Endothelial cell of umbilical vein (primary cell): ENCODE results near the gene TRMO. TPM values are rescaled to one million over a fixed set of nuclear protein-coding genes. Genes with fewer than 3 reads are reported as not detected.

Source experiments
- BruUV-seq: library from RNA; stranded (reverse); fragments of 400-500 nt; replicated peaks from 2 replicates; lab custom pipeline; 2021; lab: Mats Ljungman, UMichigan
- CTCF ChIA-PET: fragments of 300-600, 350-600 bp; sonication (Branson Sonifier 250); formaldehyde crosslinking; loops from one replicate; lab custom pipeline; 2021; ENCODE audit warnings: antibody characterized with exemption, inconsistent platforms; lab: Charles Lee
- POLR2A ChIA-PET: fragments of 300-600, 350-600 bp; sonication (Branson Sonifier 250); formaldehyde crosslinking; loops from one replicate; lab custom pipeline; 2021; ENCODE audit warnings: antibody characterized with exemption, inconsistent platforms; lab: Charles Lee
- DNase-seq: peaks from one replicate; pipeline ENCODE4 v3.0.0-alpha.2; 2011; ENCODE audit warnings: low read depth, low spot score
- FAIRE-seq: peaks from 2 replicates; lab custom pipeline; 2011; peaks lifted over from hg19 to GRCh38; lab: Jason Lieb, UNC
- H2AFZ ChIP-seq: 2 replicates; pipeline ENCODE4 v1.6.0; 2012; ENCODE audit warnings: low read depth, low read length, control low read depth, inconsistent platforms
- H3K27ac ChIP-seq: 2 replicates; pipeline ENCODE4 v1.5.1; 2011; ENCODE audit warnings: low read depth, mild to moderate bottlenecking, control low read depth, low read length, moderate library complexity; ENCODE audit not compliant: insufficient read depth
- H3K27me3 ChIP-seq, 2 experiments: 2 replicates each; pipeline versions ENCODE4 v1.6.0 to v1.6.1; 2011; ENCODE audit warnings: low read length in 2 of 2, mixed read lengths in 1 of 2; ENCODE audit not compliant: control insufficient read depth in 2 of 2, insufficient read depth in 2 of 2
- H3K36me3 ChIP-seq, 2 experiments: 2 replicates in 1 of 2; 3 replicates in 1 of 2; pipeline ENCODE4 v1.5.1; 2011; ENCODE audit warnings: low read length in 2 of 2, mild to moderate bottlenecking in 1 of 2, moderate library complexity in 1 of 2; ENCODE audit not compliant: control insufficient read depth in 2 of 2, insufficient read depth in 2 of 2; ENCODE audit errors: extremely low read depth in 1 of 2
- H3K4me1 ChIP-seq: 3 replicates; pipeline ENCODE4 v1.5.1; 2011; ENCODE audit warnings: mild to moderate bottlenecking, low read length; ENCODE audit not compliant: control insufficient read depth, insufficient read depth; ENCODE audit errors: extremely low read depth
- H3K4me2 ChIP-seq: 2 replicates; pipeline ENCODE4 v1.6.1; 2011; ENCODE audit warnings: low read length, control low read depth, mixed read lengths; ENCODE audit not compliant: insufficient read depth
- H3K4me3 ChIP-seq, 3 experiments: fragments of 200-600 bp in 1 of 3; sonication (generic), shearing (Covaris generic) in 1 of 3; replicated peaks in 1 of 3; 2 replicates each; pipeline ENCODE4 v1.5.1; 2011 to 2016; ENCODE audit warnings: control low read depth in 3 of 3, low read length in 3 of 3, mild to moderate bottlenecking in 2 of 3, inconsistent platforms in 1 of 3, low read depth in 1 of 3, moderate library complexity in 1 of 3; ENCODE audit not compliant: insufficient read depth in 1 of 3
- H3K79me2 ChIP-seq: 2 replicates; pipeline ENCODE4 v1.6.0; 2012; ENCODE audit warnings: low read length, inconsistent platforms; ENCODE audit not compliant: control insufficient read depth, insufficient read depth
- H3K9ac ChIP-seq: replicated peaks from 2 replicates; pipeline ENCODE3; 2011; ENCODE audit warnings: low read length, control low read depth; ENCODE audit not compliant: insufficient read depth; ENCODE audit errors: extremely low read depth
- H3K9me1 ChIP-seq: replicated peaks from 3 replicates; pipeline ENCODE4 v1.6.0; 2011; ENCODE audit warnings: mild to moderate bottlenecking, low read length; ENCODE audit not compliant: control insufficient read depth, insufficient read depth; ENCODE audit errors: extremely low read depth
- H3K9me3 ChIP-seq: replicated peaks from 2 replicates; pipeline ENCODE4 v1.5.1; 2012; ENCODE audit warnings: low read length, inconsistent platforms; ENCODE audit not compliant: control insufficient read depth, insufficient read depth
- H4K20me1 ChIP-seq: replicated peaks from 2 replicates; pipeline ENCODE3; 2011; ENCODE audit warnings: mild to moderate bottlenecking, low read length; ENCODE audit not compliant: control insufficient read depth, insufficient read depth; ENCODE audit errors: extremely low read depth
- CTCF ChIP-seq, 2 donors: IDR thresholded peaks; 1 replicate in 1 of 2; 2 replicates in 1 of 2; pipeline ENCODE4 v1.5.1; 2011; ENCODE audit warnings: low read length in 2 of 2, mild to moderate bottlenecking in 2 of 2, moderate library complexity in 2 of 2, control low read depth in 1 of 2, inconsistent platforms in 1 of 2, low read depth in 1 of 2; ENCODE audit not compliant: insufficient read depth in 1 of 2; ENCODE audit errors: extremely low read depth in 1 of 2
- EZH2 ChIP-seq: IDR thresholded peaks from 2 replicates; pipeline ENCODE4 v1.6.1; 2012; ENCODE audit warnings: borderline replicate concordance, low read depth, mild to moderate bottlenecking, moderate library complexity, low read length, inconsistent platforms; ENCODE audit not compliant: severe bottlenecking
- FOS ChIP-seq: IDR thresholded peaks from 2 replicates; pipeline ENCODE4 v1.6.1; 2011; ENCODE audit warnings: mild to moderate bottlenecking, low read length, moderate library complexity, borderline replicate concordance; ENCODE audit not compliant: insufficient read depth
- GATA2 ChIP-seq: IDR thresholded peaks from 2 replicates; pipeline ENCODE4 v1.7.0; 2011; ENCODE audit warnings: low read depth, mild to moderate bottlenecking, moderate library complexity, mixed read lengths, low read length; ENCODE audit not compliant: insufficient read length, insufficient read depth
- JUN ChIP-seq: IDR thresholded peaks from 2 replicates; pipeline ENCODE4 v1.6.1; 2011; ENCODE audit warnings: borderline replicate concordance, low read depth; ENCODE audit not compliant: insufficient read length, insufficient read depth
- MAX ChIP-seq: IDR thresholded peaks from 2 replicates; pipeline ENCODE4 v1.6.1; 2011; ENCODE audit not compliant: insufficient read depth, insufficient read length
- MYC ChIP-seq: IDR thresholded peaks from one replicate; pipeline ENCODE4 v1.6.1; 2011; ENCODE audit warnings: mild to moderate bottlenecking, low read depth, low read length
- POLR2A ChIP-seq: IDR thresholded peaks from 2 replicates; pipeline ENCODE4 v1.6.1; 2012; ENCODE audit warnings: low read depth, mild to moderate bottlenecking, control low read depth, low read length
- POLR2AphosphoS5 ChIP-seq: IDR thresholded peaks from 2 replicates; pipeline ENCODE4 v1.6.1; 2012; ENCODE audit warnings: low read depth, mild to moderate bottlenecking, control low read depth, low read length, moderate library complexity; ENCODE audit not compliant: insufficient read depth
- dilution Hi-C: fragments of 300-500 bp; cut with MboI; formaldehyde crosslinking; loops from one replicate; pipeline ENCODE4 v1.15.0; 2019; ENCODE audit warnings: low sequenced_read_pairs; ENCODE audit not compliant: extremely low pct_ligation_motif_present
- intact Hi-C: fragments of 100-400 bp; cut with micrococcal nuclease; formaldehyde crosslinking; loops from one replicate; pipeline ENCODE4 v1.10.0; 2022
- polyA plus RNA-seq, 4 experiments: library from polyadenylated mRNA; depleted of rRNA in 3 of 4; stranded (reverse) in 3 of 4; unstranded in 1 of 4; fragments of >200 nt; gene quantifications; 2 replicates each; pipeline versions ENCODE4 v1.2.1 to v1.2.3, GENCODE V29; 2011 to 2012; ENCODE audit warnings: missing spikeins in 1 of 4
- total RNA-seq: library from RNA; stranded (reverse); gene quantifications from 2 replicates; pipeline ENCODE4 v1.2.3, GENCODE V29; 2021

TRMO gene
- total and polyA plus RNA-seq, 2 donors (not counting 3 experiments of a cell fraction or from before 2014, with no cell fraction given) = 10.1 to 11.9 TPM

GRCh38 chr9:97966493-97966892 is 44.2 kb upstream of the TRMO start:
- Histone ChIP-seq H3K4me2 (no peak overlapping the region), H3K9me1 (no peaks in the 10 kb centered on the region), H3K27me3 (peaks cover 15 to 26% of the 10 kb centered on the region in 2 experiments), H3K4me3 (no peak overlapping the region), H3K79me2 (no peaks in the 10 kb centered on the region), H3K36me3 (no peaks in the 10 kb centered on the region), H2AFZ (no peak overlapping the region), H3K9me3 (no peaks in the 10 kb centered on the region), H4K20me1 (no peaks in the 10 kb centered on the region), H3K4me1 (no peaks in the 10 kb centered on the region), H3K9ac (no peak overlapping the region), H3K27ac (no peak overlapping the region)
- intact Hi-C loops (no loop called here), dilution Hi-C loops (no loop called here)
- FAIRE-seq (no peak), DNase-seq (no peak)
- POLR2A ChIA-PET = no interaction called here
- CTCF ChIA-PET = interaction anchor here (1.0 kb wide), 1 partner anchor 68 kb away, joined by 3 read pairs; no protein-coding TSS in a partner anchor
- TF ChIP-seq POLR2AphosphoS5 (no peak), MAX (no peak), FOS (no peak), CTCF (IDR thresholded peaks at IDR 0.05; ENCODE audit: extremely low read depth in 1 of 2, insufficient read depth in 1 of 2, low read depth in 1 of 2, low read length in 2 of 2) (no peak), MYC (no peak), POLR2A (no peak), GATA2 (no peak), EZH2 (no peak), JUN (no peak)
- BruUV-seq = no TSS peak
